ENCODE data around the gene PDCL2. TPM values are rescaled to one million over a fixed set of nuclear protein-coding genes. Genes with fewer than 3 reads are reported as not detected.
"Not testable (repeated sequence)": the region's sequence is repeated elsewhere in the genome, so short reads cannot be mapped to it uniquely, and the experiment has no call there.

Gene PDCL2
- total RNA-seq, 1 experiment from 2014 or later, result not detected

GRCh38 chr4:55635282-55635681, 43.2 kb upstream of the PDCL2 start:
- peaks cover 24% of the 10 kb centered on the region for H3K27me3 Mint-ChIP-seq (ENCODE audit: unreplicated experiment)
- CTCF ChIA-PET, result interaction anchor here (1.1 kb wide), 1 partner anchor 19 kb away, joined by 3 read pairs; no protein-coding TSS in a partner anchor
- BruUV-seq (replicated peaks), result no TSS peak
- no peak overlapping the region for H3K27ac Mint-ChIP-seq (ENCODE audit: unreplicated experiment)
- no peaks in the 10 kb centered on the region for H3K9me3 Mint-ChIP-seq (ENCODE audit: low read depth, unreplicated experiment)
- peaks cover 19% of the 10 kb centered on the region for H3K4me1 Mint-ChIP-seq (ENCODE audit: low read depth, unreplicated experiment)
- TF ChIP-seq CTCF (IDR thresholded peaks at IDR 0.05; ENCODE audit: unreplicated experiment), result no peak
- DNase-seq, result no peak
- peaks cover 10% of the 10 kb centered on the region for H3K36me3 Mint-ChIP-seq (ENCODE audit: insufficient read depth, unreplicated experiment)
- H3K4me3 Mint-ChIP-seq (ENCODE audit: low read depth, unreplicated experiment), result peak overlapping the region; percentile 87
- intact Hi-C loops (cut with micrococcal nuclease; ENCODE audit: unreplicated experiment), result no loop called here

GRCh38 chr4:55634417-55635128, 42.5 kb upstream of the PDCL2 start:
- intact Hi-C loops (cut with micrococcal nuclease; ENCODE audit: unreplicated experiment), result loop anchor here (5.0 kb wide), 1 partner anchor 98 kb away; no protein-coding TSS in a partner anchor
- no peaks in the 10 kb centered on the region for H3K9me3 Mint-ChIP-seq (ENCODE audit: low read depth, unreplicated experiment)
- no TSS peak for BruUV-seq (replicated peaks)
- DNase-seq, result no peak
- peaks cover 10% of the 10 kb centered on the region for H3K36me3 Mint-ChIP-seq (ENCODE audit: insufficient read depth, unreplicated experiment)
- H3K27ac Mint-ChIP-seq (ENCODE audit: unreplicated experiment), result no peak overlapping the region
- peaks cover 24% of the 10 kb centered on the region for H3K27me3 Mint-ChIP-seq (ENCODE audit: unreplicated experiment)
- no peak for TF ChIP-seq CTCF (IDR thresholded peaks at IDR 0.05; ENCODE audit: unreplicated experiment)
- H3K4me1 Mint-ChIP-seq (ENCODE audit: low read depth, unreplicated experiment), result peaks cover 19% of the 10 kb centered on the region
- peak overlapping the region; percentile 87 for H3K4me3 Mint-ChIP-seq (ENCODE audit: low read depth, unreplicated experiment)
- CTCF ChIA-PET, result interaction anchor here (1.1 kb wide), 1 partner anchor 20 kb away, joined by 3 read pairs; no protein-coding TSS in a partner anchor

GRCh38 chr4:55633903-55634302, 41.9 kb upstream of the PDCL2 start:
- Mint-ChIP-seq H3K4me1 (ENCODE audit: low read depth, unreplicated experiment) (peaks cover 19% of the 10 kb centered on the region), H3K4me3 (ENCODE audit: low read depth, unreplicated experiment) (no peak overlapping the region), H3K36me3 (ENCODE audit: insufficient read depth, unreplicated experiment) (peaks cover 10% of the 10 kb centered on the region), H3K27me3 (ENCODE audit: unreplicated experiment) (peaks cover 24% of the 10 kb centered on the region), H3K27ac (ENCODE audit: unreplicated experiment) (no peak overlapping the region), H3K9me3 (ENCODE audit: low read depth, unreplicated experiment) (no peaks in the 10 kb centered on the region)
- no peak for TF ChIP-seq CTCF (IDR thresholded peaks at IDR 0.05; ENCODE audit: unreplicated experiment)
- CTCF ChIA-PET, result no interaction called here
- BruUV-seq (replicated peaks), result no TSS peak
- no peak for DNase-seq
- intact Hi-C loops (cut with micrococcal nuclease; ENCODE audit: unreplicated experiment), result loop anchor here (5.0 kb wide), 1 partner anchor 98 kb away; no protein-coding TSS in a partner anchor

DNA sequence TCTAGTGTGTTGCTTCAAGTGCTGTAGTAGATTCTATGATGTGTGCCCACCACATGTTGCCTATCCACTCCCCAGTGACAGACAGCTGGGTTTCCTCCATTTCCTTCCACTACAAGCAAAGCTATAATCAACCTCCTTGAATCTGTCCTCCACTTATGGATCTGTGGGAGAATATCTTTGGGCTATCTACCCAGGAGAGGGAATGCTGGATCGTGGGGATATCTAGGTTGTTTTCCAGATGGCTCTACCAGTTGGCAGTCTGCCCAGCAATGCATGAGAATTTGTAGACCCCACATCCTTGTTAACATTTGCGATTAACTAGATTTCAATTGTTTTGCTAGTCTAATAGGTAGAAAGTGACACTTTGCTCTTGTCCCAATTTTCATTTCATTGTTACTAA, 33.8 kb upstream of the PDCL2 start:
- H3K36me3 Mint-ChIP-seq (ENCODE audit: insufficient read depth, unreplicated experiment), result no peaks in the 10 kb centered on the region
- no TSS peak for BruUV-seq (replicated peaks)
- no peak for DNase-seq
- intact Hi-C loops (cut with micrococcal nuclease; ENCODE audit: unreplicated experiment), result no loop called here
- no peaks in the 10 kb centered on the region for H3K4me1 Mint-ChIP-seq (ENCODE audit: low read depth, unreplicated experiment)
- CTCF ChIA-PET, result no interaction called here
- H3K9me3 Mint-ChIP-seq (ENCODE audit: low read depth, unreplicated experiment), result no peaks in the 10 kb centered on the region
- H3K27me3 Mint-ChIP-seq (ENCODE audit: unreplicated experiment), result no peaks in the 10 kb centered on the region
- no peak overlapping the region for H3K4me3 Mint-ChIP-seq (ENCODE audit: low read depth, unreplicated experiment)
- no peak for TF ChIP-seq CTCF (IDR thresholded peaks at IDR 0.05; ENCODE audit: unreplicated experiment)
- H3K27ac Mint-ChIP-seq (ENCODE audit: unreplicated experiment), result no peak overlapping the region

GRCh38 chr4:55624063-55624462, 32.0 kb upstream of the PDCL2 start:
- H3K4me3 Mint-ChIP-seq (ENCODE audit: low read depth, unreplicated experiment); H3K4me1 Mint-ChIP-seq (ENCODE audit: low read depth, unreplicated experiment); H3K9me3 Mint-ChIP-seq (ENCODE audit: low read depth, unreplicated experiment); H3K27me3 Mint-ChIP-seq (ENCODE audit: unreplicated experiment); CTCF ChIA-PET; intact Hi-C loops (cut with micrococcal nuclease; ENCODE audit: unreplicated experiment); H3K27ac Mint-ChIP-seq (ENCODE audit: unreplicated experiment); BruUV-seq (replicated peaks); DNase-seq; H3K36me3 Mint-ChIP-seq (ENCODE audit: insufficient read depth, unreplicated experiment): not testable (repeated sequence)
